Chondrocyte (in vitro differentiated cells): ENCODE results near the gene CLK4. TPM values are rescaled to one million over a fixed set of nuclear protein-coding genes. Genes with fewer than 3 reads are reported as not detected.

ENCODE experiments used
- DNase-seq: peaks from one replicate; pipeline ENCODE4 v3.0.0; 2021; ENCODE audit warnings: mixed read lengths, low spot score
- H3K27ac Mint-ChIP-seq: one replicate; pipeline ENCODE4 v1.8.0; 2021; ENCODE audit warnings: mild to moderate bottlenecking, moderate library complexity, mixed read lengths; ENCODE audit not compliant: unreplicated experiment
- H3K27me3 Mint-ChIP-seq: 2 replicates; pipeline ENCODE4 v1.8.0; 2021; ENCODE audit warnings: low read depth, mixed read lengths
- H3K36me3 Mint-ChIP-seq: 2 replicates; pipeline ENCODE4 v1.8.0; 2021; ENCODE audit warnings: low read depth, mixed read lengths
- H3K4me1 Mint-ChIP-seq: 2 replicates; pipeline ENCODE4 v1.8.0; 2021; ENCODE audit warnings: low read depth, mild to moderate bottlenecking, mixed read lengths
- H3K4me3 Mint-ChIP-seq: one replicate; pipeline ENCODE4 v1.8.0; 2021; ENCODE audit warnings: mild to moderate bottlenecking, moderate library complexity, mixed read lengths; ENCODE audit not compliant: unreplicated experiment
- H3K9me3 Mint-ChIP-seq: 2 replicates; pipeline ENCODE4 v1.8.0; 2021; ENCODE audit warnings: low read depth, mixed read lengths
- total RNA-seq: library from RNA; stranded (reverse); gene quantifications from 3 replicates; pipeline ENCODE4 v1.2.1, GENCODE V29; 2021
- TF ChIP-seq, protein P1 (sequence below): fragments of 200-600 bp; sonication (generic); IDR thresholded peaks from 2 replicates; pipeline ENCODE4 v1.5.0; 2021; ENCODE audit warnings: antibody characterized with exemption, mild to moderate bottlenecking, moderate library complexity

Gene CLK4
- total RNA-seq, 1 donor from 2014 or later, result 21.8 TPM

DNA sequence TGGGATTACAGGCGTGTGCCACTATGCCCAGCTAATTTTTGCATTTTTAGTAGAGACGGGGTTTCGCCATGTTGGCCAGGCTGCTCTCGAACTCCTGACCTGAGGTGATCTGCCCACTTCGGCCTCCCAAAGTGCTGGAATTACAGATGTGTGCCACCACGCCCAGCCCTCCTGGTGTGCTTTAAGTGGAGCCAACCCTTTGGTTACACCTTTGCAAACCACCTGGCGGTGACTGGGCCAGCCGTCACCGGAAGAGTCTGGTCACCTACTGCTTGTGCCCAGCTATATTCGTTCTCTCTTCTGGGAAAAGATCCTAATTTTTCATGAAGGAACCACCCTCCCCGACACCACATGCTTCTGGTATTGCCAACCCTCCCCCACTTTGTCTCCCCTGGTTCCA, 72.5 kb downstream of the CLK4 start:
- H3K36me3 Mint-ChIP-seq, result no peaks in the 10 kb centered on the region
- H3K27me3 Mint-ChIP-seq, result peaks cover 6% of the 10 kb centered on the region
- no peak overlapping the region for H3K4me3 Mint-ChIP-seq
- no peaks in the 10 kb centered on the region for H3K4me1 Mint-ChIP-seq
- no peak overlapping the region for H3K27ac Mint-ChIP-seq
- no peak for DNase-seq
- H3K9me3 Mint-ChIP-seq, result no peaks in the 10 kb centered on the region
- TF ChIP-seq, protein P1, sequence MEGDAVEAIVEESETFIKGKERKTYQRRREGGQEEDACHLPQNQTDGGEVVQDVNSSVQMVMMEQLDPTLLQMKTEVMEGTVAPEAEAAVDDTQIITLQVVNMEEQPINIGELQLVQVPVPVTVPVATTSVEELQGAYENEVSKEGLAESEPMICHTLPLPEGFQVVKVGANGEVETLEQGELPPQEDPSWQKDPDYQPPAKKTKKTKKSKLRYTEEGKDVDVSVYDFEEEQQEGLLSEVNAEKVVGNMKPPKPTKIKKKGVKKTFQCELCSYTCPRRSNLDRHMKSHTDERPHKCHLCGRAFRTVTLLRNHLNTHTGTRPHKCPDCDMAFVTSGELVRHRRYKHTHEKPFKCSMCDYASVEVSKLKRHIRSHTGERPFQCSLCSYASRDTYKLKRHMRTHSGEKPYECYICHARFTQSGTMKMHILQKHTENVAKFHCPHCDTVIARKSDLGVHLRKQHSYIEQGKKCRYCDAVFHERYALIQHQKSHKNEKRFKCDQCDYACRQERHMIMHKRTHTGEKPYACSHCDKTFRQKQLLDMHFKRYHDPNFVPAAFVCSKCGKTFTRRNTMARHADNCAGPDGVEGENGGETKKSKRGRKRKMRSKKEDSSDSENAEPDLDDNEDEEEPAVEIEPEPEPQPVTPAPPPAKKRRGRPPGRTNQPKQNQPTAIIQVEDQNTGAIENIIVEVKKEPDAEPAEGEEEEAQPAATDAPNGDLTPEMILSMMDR, result no peak

DNA sequence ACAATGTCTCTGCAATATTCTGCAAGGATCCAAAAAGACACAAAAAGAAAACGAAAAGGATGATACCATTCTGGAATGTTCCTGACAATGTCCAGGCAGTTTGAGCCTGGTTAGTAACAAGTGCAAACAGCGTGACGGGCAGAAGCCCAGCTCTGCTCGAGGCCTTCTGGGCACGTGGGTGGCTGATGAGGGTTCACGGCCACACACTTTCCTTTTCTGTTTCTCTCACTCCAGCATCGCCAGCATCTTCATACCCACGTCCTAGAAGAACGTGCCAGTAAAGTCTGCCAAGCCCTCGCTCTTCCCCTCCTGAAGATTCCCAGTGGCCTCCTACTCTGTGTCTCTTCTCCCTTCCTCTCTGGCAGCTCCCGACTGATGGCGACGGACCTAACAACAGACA, 73.3 kb downstream of the CLK4 start:
- Mint-ChIP-seq H3K9me3 (no peaks in the 10 kb centered on the region), H3K27me3 (peaks cover 3% of the 10 kb centered on the region), H3K36me3 (no peaks in the 10 kb centered on the region), H3K27ac (no peak overlapping the region), H3K4me1 (peaks cover 2% of the 10 kb centered on the region), H3K4me3 (no peak overlapping the region)
- no peak for DNase-seq
- TF ChIP-seq, protein P1, result no peak

Other genes with a start within 250 kb of the CLK4 start
- gene COL23A1, start 36.7 kb downstream of the CLK4 start, total RNA-seq, result 0.12 to 0.15 TPM in 2 of 3 replicates, not detected in the other
- gene ZNF354A, start 103.6 kb upstream of the CLK4 start, total RNA-seq, result 12.6 to 13.5 TPM (median 13.4 TPM) in 3 replicates
- 12.8 to 13.9 TPM (median 13.4 TPM) in 3 replicates for gene ZNF354B, start 232.9 kb upstream of the CLK4 start, total RNA-seq